Erythroblast (primary cell): Measurements from ENCODE around the gene PKDCC.

Experiments used
- GATA1 ChIP-seq: IDR thresholded peaks from 2 replicates; pipeline ENCODE4 v1.6.1; 2011; ENCODE audit warnings: low read depth, mild to moderate bottlenecking, control low read depth, low read length, moderate library complexity
- POLR2A ChIP-seq: IDR thresholded peaks from 2 replicates; pipeline ENCODE4 v1.6.1; 2011; ENCODE audit warnings: mild to moderate bottlenecking, low read length

GRCh38 chr2:42079737-42080287, 32.0 kb downstream of the PKDCC start:
- TF ChIP-seq POLR2A (no peak), GATA1 (no peak)
